ENCODE measurements around the gene NR3C1.

DNA sequence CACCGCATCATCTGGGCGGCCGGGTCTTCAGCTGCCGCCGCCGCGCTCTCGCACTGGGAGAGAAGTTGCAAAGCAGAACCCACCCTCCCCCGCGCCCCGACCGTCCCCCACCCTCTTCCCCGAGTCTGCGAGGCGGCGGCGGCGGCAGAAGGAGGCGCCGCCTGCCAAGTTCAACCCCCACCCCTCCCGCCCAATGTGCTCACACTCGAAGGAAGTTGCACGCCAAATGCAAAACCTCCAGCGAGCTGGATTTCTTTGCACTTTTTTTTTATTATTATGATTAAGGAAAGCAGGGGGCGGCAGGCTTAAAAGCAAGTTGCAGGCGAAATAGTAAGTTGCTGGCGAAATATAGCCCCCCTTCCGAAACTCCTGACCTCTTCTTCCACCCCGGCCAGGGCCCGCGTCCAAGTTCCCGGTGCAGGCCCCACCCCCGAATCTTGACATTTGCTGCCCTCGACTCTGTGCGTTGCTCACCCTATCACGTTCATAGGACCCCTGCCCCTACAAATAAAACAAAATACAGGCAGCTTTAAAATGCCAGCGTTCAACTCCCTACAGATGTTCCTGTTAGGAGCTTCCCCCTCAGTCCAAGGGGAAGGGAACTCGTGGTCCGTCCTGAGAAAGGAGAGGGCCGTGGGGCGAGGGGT, 1.1 kb upstream of the NR3C1 start:
- TF ChIP-seq, protein P1, sequence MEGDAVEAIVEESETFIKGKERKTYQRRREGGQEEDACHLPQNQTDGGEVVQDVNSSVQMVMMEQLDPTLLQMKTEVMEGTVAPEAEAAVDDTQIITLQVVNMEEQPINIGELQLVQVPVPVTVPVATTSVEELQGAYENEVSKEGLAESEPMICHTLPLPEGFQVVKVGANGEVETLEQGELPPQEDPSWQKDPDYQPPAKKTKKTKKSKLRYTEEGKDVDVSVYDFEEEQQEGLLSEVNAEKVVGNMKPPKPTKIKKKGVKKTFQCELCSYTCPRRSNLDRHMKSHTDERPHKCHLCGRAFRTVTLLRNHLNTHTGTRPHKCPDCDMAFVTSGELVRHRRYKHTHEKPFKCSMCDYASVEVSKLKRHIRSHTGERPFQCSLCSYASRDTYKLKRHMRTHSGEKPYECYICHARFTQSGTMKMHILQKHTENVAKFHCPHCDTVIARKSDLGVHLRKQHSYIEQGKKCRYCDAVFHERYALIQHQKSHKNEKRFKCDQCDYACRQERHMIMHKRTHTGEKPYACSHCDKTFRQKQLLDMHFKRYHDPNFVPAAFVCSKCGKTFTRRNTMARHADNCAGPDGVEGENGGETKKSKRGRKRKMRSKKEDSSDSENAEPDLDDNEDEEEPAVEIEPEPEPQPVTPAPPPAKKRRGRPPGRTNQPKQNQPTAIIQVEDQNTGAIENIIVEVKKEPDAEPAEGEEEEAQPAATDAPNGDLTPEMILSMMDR (IDR thresholded peaks at IDR 0.05) = no peak
- no peak for TF ChIP-seq POLR2A (IDR thresholded peaks at IDR 0.05)
